ENCODE data around the gene LRIT3. TPM values are rescaled to one million over a fixed set of nuclear protein-coding genes. Genes with fewer than 3 reads are reported as not detected.

The LRIT3 gene
- total RNA-seq, 2 experiments from 2014 or later, result 0.11 to 0.13 TPM

DNA sequence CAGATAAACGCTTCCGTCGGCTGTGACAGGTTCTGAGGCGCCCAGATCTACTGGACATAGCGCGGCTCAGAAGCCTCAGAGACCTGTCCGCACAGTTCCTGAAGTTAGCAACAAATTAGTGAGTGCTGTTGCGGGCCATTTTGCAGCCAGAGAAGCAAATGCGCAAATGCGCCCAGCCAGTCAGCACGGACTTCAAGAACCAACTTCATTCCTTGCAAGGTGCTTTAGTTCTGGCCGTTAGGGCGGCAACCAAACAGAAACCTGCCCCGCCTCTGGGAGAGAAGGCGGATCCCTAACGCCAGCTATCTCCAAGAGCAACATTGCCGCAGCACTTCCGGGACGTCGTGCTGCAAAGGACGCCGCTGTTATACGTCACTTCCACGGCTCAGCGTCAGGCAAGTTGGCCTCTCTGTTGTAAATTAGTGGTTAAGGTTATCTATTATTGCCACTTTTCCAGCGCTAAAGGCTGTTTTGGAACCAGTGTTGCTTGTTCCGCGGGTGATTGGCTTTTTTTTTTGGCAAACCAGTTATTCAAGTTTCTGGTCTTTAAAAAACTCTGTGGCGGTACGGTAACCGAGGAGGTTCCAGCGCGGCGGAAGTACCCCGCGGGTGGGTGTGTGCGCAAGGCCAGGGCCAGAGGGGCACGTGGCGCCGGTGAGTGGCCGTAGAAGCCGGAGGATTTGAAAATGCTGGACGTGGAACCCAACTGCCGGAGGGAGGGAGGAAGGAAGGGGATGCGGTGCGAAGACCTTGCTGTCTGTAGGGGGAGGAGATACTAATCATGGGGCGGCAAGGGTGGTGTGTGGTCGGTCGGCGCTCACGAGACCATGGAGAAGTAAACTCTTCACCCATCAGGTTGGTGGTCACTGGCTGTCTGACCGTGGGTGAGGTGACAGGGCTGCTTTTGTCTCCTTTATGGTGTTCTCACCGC, 32.5 kb upstream of the LRIT3 start, which contains the start of gene GAR1:
Gene GAR1, plus strand, starts transcription at position 612 of the 931 bp plus-strand sequence. CDS start 403 bp downstream, outside the sequence.
- no peaks in the 10 kb centered on the region for H3K9me2 ChIP-seq (ENCODE audit: insufficient read depth, low read length)
- peak within 1 kb of the TSS; percentile 92 for H2AFZ ChIP-seq (ENCODE audit: low read length)
- H3K4me2 ChIP-seq (ENCODE audit: low read length), result peak within 1 kb of the TSS; percentile 67
- POLR2A ChIA-PET, result interaction anchor here (0.6 to 2.1 kb wide), 5 partner anchors 10 to 391 kb away, joined by 3 to 9 read pairs (median 4); no protein-coding TSS in a partner anchor
- peak within 1 kb of the TSS; percentile 83 for H3K4me3 ChIP-seq (ENCODE audit: low read depth, low read length, poor library complexity, severe bottlenecking)
- H3K9me3 ChIP-seq (ENCODE audit: low read length), result no peaks in the 10 kb centered on the region
- peak; percentile 95 for DNase-seq (ENCODE audit: low spot score)
- H3K36me3 ChIP-seq (ENCODE audit: insufficient read depth, low read length), result peaks cover 36% of the 10 kb centered on the region
- intact Hi-C loops (cut with micrococcal nuclease; ENCODE audit: unreplicated experiment), result loop anchor here (2.0 to 10.0 kb wide), 5 partner anchors 88 to 383 kb away; partner anchors contain the start of genes CASP6, ELOVL6, MCUB and SEC24B
- 0 out of 2 replicates have a peak, but pooled peaks cover 7% of the 10 kb centered on the region for H4K20me1 ChIP-seq (ENCODE audit: insufficient read depth, low read length)
- peaks cover 22% of the 10 kb centered on the region for H3K4me1 ChIP-seq (ENCODE audit: insufficient read depth, low read length, poor library complexity, severe bottlenecking)
- TF ChIP-seq, protein P1, sequence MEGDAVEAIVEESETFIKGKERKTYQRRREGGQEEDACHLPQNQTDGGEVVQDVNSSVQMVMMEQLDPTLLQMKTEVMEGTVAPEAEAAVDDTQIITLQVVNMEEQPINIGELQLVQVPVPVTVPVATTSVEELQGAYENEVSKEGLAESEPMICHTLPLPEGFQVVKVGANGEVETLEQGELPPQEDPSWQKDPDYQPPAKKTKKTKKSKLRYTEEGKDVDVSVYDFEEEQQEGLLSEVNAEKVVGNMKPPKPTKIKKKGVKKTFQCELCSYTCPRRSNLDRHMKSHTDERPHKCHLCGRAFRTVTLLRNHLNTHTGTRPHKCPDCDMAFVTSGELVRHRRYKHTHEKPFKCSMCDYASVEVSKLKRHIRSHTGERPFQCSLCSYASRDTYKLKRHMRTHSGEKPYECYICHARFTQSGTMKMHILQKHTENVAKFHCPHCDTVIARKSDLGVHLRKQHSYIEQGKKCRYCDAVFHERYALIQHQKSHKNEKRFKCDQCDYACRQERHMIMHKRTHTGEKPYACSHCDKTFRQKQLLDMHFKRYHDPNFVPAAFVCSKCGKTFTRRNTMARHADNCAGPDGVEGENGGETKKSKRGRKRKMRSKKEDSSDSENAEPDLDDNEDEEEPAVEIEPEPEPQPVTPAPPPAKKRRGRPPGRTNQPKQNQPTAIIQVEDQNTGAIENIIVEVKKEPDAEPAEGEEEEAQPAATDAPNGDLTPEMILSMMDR (conservative IDR thresholded peaks at IDR 0.05; ENCODE audit: low read length), result no peak
- no peak for TF ChIP-seq EZH2phosphoT487 (IDR thresholded peaks at IDR 0.05; ENCODE audit: borderline replicate concordance, low read depth, low read length)
- peak within 1 kb of the TSS; percentile 65 for H3K27ac ChIP-seq (ENCODE audit: low read depth, low read length, poor library complexity, severe bottlenecking)
- peaks cover 31% of the 10 kb centered on the region for H3K79me2 ChIP-seq (ENCODE audit: insufficient read depth, low read depth, low read length)
- CTCF ChIA-PET (ENCODE audit: unreplicated experiment), result no interaction called here
- BruUV-seq (replicated peaks), result TSS peak; percentile 76

DNA sequence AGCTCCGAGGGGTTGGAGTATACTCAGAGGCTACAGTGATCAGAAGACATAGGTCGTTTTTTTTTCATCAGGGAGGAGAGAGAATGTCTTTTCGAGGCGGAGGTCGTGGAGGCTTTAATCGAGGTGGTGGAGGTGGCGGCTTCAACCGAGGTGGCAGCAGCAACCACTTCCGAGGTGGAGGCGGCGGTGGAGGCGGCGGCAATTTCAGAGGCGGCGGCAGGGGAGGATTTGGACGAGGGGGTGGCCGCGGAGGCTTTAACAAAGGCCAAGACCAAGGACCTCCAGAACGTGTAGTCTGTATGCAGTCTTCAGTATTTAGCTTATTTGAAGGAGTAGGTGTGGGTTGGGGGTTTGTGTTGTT, 31.8 kb upstream of the LRIT3 start:
- ChIA-PET CTCF (ENCODE audit: unreplicated experiment) (no interaction called here), POLR2A (interaction anchor here (0.7 to 2.1 kb wide), 5 partner anchors 9 to 387 kb away, joined by 3 to 9 read pairs (median 3); no protein-coding TSS in a partner anchor)
- H3K36me3 ChIP-seq (ENCODE audit: insufficient read depth, low read length), result peaks cover 43% of the 10 kb centered on the region
- intact Hi-C loops (cut with micrococcal nuclease; ENCODE audit: unreplicated experiment), result loop anchor here (5.0 to 10.0 kb wide), 3 partner anchors 89 to 379 kb away; partner anchors contain the start of genes CASP6 and ELOVL6
- peaks cover 31% of the 10 kb centered on the region for H3K79me2 ChIP-seq (ENCODE audit: insufficient read depth, low read depth, low read length)
- H4K20me1 ChIP-seq (ENCODE audit: insufficient read depth, low read length), result 0 out of 2 replicates have a peak, but pooled peaks cover 7% of the 10 kb centered on the region
- TF ChIP-seq, protein P1 (conservative IDR thresholded peaks at IDR 0.05; ENCODE audit: low read length), result no peak
- TF ChIP-seq EZH2phosphoT487 (IDR thresholded peaks at IDR 0.05; ENCODE audit: borderline replicate concordance, low read depth, low read length), result no peak
- H3K9me3 ChIP-seq (ENCODE audit: low read length), result no peaks in the 10 kb centered on the region
- H3K27ac ChIP-seq (ENCODE audit: low read depth, low read length, poor library complexity, severe bottlenecking), result peak overlapping the region; percentile 65
- H3K4me2 ChIP-seq (ENCODE audit: low read length), result peak overlapping the region; percentile 67
- H3K4me1 ChIP-seq (ENCODE audit: insufficient read depth, low read length, poor library complexity, severe bottlenecking), result peaks cover 22% of the 10 kb centered on the region
- peak overlapping the region; percentile 83 for H3K4me3 ChIP-seq (ENCODE audit: low read depth, low read length, poor library complexity, severe bottlenecking)
- H2AFZ ChIP-seq (ENCODE audit: low read length), result peak overlapping the region; percentile 92
- DNase-seq (ENCODE audit: low spot score), result peak; percentile 30
- no TSS peak for BruUV-seq (replicated peaks)
- H3K9me2 ChIP-seq (ENCODE audit: insufficient read depth, low read length), result no peaks in the 10 kb centered on the region

All from OCI-LY7 (cell line).